Thyroid gland (tissue), 4 donors: Measurements from ENCODE around the gene MND1.

Source experiments
- CTCF ChIP-seq, 6 experiments: fragments of 200-600 bp in 3 of 6; fragments of 450-650 bp in 3 of 6; sonication (generic) in 3 of 6; IDR thresholded peaks; one replicate each; pipeline ENCODE4 v1.5.1; 2016 to 2019; ENCODE audit warnings: antibody characterized with exemption in 6 of 6, mild to moderate bottlenecking in 2 of 6, inconsistent platforms in 1 of 6, moderate library complexity in 1 of 6
- POLR2A ChIP-seq, 2 donors: fragments of 450-650 bp; IDR thresholded peaks; one replicate each; pipeline ENCODE4 v1.6.1; 2017; ENCODE audit warnings: antibody characterized with exemption in 2 of 2, mild to moderate bottlenecking in 2 of 2, moderate library complexity in 1 of 2

GRCh38 chr4:153310793-153311192, 33.7 kb upstream of the MND1 start:
- TF ChIP-seq CTCF (IDR thresholded peaks at IDR 0.05), result no peak
- no peak for TF ChIP-seq POLR2A (IDR thresholded peaks at IDR 0.05)
